Stimulated activated CD4-positive, alpha-beta T cell treated with anti-CD3 and anti-CD28 coated beads, Interleukin-12 subunit alpha, Interleukin-12 subunit beta, amount 100 ng/mL, for 48 hours (primary cell): Measurements from ENCODE around the gene RPA3.

Experiments
- DNase-seq, 3 donors: peaks; one replicate each; pipeline ENCODE4 v3.0.0-alpha.2; 2020; ENCODE audit warnings: low read depth in 2 of 3, low spot score in 1 of 3

The RPA3 gene

DNA sequence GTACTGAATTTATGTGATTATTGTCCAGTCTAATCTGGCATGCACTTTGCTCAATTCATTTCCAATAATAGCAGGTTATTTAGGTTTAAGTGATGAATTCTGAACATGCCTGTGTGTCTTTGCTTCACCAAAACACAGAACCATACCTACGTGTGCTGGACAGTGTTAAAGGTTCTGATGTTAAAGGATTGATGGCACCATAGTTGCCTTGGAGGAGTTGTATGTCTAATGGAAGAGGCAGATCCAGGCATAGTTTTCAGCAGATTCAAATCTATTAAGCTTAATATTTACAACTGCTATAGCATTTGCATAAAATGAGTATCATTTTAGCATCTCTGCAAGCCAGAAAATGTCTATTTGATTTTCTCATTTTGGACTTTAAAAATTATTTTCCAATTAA, 105.9 kb downstream of the RPA3 start:
- DNase-seq = no peak

DNA sequence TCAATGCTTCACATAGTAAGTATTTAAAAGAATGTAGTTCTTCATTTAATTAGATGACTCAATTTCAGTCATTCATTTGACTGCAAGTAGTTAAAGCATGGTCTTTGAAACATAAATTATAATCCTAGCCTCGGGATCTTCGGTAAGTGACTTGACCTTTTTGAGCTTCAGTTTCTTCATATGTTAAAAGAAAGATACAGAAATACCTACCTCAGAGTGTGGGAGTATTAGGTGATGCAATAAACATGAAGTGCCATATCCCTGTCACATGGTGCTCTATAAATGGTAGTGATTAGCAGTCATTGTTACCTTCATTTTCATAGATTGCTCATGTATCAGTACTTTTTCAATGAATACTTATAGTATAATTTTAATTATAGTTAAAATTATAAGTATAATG, 109.1 kb downstream of the RPA3 start:
- no peak for DNase-seq

DNA sequence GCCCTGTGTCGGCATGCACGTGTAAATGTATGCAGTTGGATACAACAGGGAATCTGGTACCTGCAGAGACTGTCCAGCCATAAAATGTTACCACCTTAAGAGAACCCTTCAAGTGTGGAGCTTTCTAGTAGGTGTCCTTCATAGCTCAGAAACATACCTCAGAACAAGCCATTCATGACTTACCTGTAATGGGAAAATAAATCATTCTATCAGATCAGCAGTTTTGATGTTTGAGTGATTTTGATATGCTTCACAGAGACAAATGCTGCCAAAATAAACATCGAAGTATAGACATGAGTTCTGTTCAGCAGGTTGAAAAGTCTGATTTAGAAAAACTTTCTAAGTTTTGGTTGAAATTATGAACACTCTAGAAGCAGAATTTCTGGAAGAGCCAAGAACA, 111.4 kb downstream of the RPA3 start:
- DNase-seq = no peak

DNA sequence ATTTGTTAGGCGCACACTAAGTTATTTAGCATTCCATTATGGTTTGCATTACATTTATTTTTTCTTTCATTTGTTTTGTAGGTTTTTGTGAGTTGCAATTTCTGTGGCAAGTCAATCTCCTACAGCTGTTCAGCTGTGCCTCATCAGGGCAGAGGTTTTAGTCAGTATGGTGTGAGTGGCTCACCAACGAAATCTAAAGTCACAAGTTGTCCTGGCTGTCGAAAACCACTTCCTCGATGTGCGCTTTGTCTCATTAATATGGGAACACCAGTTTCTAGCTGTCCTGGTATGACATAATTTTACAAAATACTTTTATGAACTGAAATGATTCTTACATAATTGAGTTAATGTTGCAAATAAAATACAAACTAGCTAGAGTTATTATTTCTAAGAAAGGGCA, 122.2 kb downstream of the RPA3 start:
- no peak for DNase-seq

DNA sequence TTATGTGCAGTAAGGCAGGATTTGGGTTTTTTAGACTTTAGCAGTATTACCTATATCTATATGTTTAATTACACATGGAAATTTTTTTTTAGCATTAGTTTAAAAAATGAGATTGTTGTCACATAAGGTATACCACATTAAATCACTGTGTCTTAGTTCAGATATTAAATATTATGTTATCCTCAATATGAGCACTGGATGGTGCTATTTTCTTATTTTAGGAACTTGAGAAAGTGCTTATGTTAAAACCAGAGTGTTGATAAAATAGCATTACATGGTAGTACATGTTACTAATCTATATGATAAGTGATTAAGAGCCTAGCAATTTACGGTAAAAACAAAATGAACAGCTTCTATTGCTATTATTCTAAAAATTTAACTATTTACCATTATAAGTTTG, 123.0 kb downstream of the RPA3 start:
- DNase-seq = no peak
